Measurements from ENCODE around the gene CLEC16A. TPM values are rescaled to one million over a fixed set of nuclear protein-coding genes. Genes with fewer than 3 reads are reported as not detected.

The CLEC16A gene
- total RNA-seq, 3 donors from 2014 or later, result 20.0 to 35.3 (median 33.1) TPM

DNA sequence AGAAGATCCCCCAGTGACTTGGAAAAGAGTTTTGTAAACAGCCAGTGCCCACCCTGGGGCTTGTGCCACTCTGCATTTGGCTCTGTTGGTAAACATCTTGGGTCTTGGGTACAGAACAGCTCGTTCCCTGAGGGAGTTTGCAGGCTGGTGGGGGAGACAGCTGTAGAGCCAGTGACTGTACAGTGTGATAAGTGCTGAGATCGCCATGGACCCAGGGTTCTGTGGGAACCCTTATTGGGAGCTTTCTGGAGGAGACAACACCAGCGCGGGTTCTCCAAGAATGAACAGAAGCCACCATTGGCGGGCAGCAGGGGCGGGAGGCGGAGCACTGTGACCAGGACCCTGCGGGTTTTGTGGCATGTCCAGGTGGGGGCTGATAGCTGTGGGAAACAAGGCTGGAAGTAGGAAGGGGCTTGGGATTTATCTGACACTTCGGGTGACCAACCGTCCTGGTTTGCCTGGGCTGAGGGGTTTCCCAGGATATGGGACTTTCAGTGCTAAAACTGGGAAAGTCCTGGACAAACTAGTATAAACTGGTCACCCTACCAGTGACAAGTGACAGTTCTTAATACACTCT, 2.9 kb downstream of the CLEC16A start:
- peak overlapping the region; percentile 28 to 37 for H3K27ac ChIP-seq

DNA sequence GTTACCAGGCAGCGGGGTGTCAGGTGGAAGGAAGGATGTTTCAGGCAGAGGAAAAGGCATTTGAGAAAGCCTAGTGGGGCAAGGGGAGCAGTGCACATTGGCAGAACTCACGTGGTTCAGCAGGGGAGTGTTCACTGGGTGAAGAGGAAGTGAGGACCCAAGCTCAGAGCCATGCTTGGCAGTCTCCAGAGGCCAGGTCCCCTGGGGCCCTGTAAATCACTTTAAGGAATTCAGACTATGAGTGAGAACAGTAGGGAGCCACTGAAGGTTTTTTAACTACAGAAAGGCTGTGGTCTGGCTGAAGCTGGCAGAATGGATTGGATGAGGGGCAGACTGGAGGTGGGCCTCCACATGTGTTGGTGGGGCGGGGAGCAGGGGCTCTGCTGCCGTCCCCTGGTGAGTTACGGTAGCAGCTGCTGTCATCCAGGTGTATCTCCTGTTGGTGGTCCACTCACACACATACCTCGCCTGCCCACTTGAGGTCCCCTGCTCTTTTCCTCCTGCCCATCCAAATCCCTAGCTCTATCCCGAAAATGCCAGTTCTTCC, 5.1 kb downstream of the CLEC16A start:
- TF ChIP-seq, protein P1, sequence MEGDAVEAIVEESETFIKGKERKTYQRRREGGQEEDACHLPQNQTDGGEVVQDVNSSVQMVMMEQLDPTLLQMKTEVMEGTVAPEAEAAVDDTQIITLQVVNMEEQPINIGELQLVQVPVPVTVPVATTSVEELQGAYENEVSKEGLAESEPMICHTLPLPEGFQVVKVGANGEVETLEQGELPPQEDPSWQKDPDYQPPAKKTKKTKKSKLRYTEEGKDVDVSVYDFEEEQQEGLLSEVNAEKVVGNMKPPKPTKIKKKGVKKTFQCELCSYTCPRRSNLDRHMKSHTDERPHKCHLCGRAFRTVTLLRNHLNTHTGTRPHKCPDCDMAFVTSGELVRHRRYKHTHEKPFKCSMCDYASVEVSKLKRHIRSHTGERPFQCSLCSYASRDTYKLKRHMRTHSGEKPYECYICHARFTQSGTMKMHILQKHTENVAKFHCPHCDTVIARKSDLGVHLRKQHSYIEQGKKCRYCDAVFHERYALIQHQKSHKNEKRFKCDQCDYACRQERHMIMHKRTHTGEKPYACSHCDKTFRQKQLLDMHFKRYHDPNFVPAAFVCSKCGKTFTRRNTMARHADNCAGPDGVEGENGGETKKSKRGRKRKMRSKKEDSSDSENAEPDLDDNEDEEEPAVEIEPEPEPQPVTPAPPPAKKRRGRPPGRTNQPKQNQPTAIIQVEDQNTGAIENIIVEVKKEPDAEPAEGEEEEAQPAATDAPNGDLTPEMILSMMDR (IDR thresholded peaks at IDR 0.05), result peak in 1 of 3 donors; percentile 38
- no peak for TF ChIP-seq POLR2AphosphoS5 (IDR thresholded peaks at IDR 0.05)
- Histone ChIP-seq H3K27me3 (no peaks in the 10 kb centered on the region), H3K4me1 (peaks cover 0 to 15% of the 10 kb centered on the region in 2 donors), H3K36me3 (no peaks in the 10 kb centered on the region), H3K4me3 (no peak overlapping the region), H3K9me3 (no peaks in the 10 kb centered on the region), H3K27ac (peak overlapping the region; percentile 60)
- intact Hi-C loops (cut with DNase I; ENCODE audit: low total_unique reads), result no loop called here
- DNase-seq (ENCODE audit: low spot score in 2 of 2), result no peak

More for the DNA sequence above, 2.9 kb downstream of the CLEC16A start:
- Histone ChIP-seq H3K27me3 (no peaks in the 10 kb centered on the region), H3K4me1 (peaks cover 5 to 17% of the 10 kb centered on the region in 2 donors), H3K9me3 (no peaks in the 10 kb centered on the region), H3K4me3 (peak overlapping the region in 1 of 3 donors; percentile 94), H3K36me3 (no peaks in the 10 kb centered on the region)
- intact Hi-C loops (cut with DNase I; ENCODE audit: low total_unique reads), result no loop called here
- DNase-seq (ENCODE audit: low spot score in 2 of 2), result no peak
- TF ChIP-seq, protein P1 (IDR thresholded peaks at IDR 0.05), result no peak
- TF ChIP-seq POLR2AphosphoS5 (IDR thresholded peaks at IDR 0.05) (no peak), POLR2A (IDR thresholded peaks at IDR 0.05) (no peak)

- peaks cover 0 to 13% of the 10 kb centered on the region in 2 donors for H3K4me1 ChIP-seq
- H3K27me3 ChIP-seq, result no peaks in the 10 kb centered on the region
- intact Hi-C loops (cut with DNase I; ENCODE audit: low total_unique reads), result no loop called here
- H3K36me3 ChIP-seq, result no peaks in the 10 kb centered on the region
- no peak overlapping the region for H3K4me3 ChIP-seq
- no peak for DNase-seq (ENCODE audit: low spot score in 2 of 2)
- H3K27ac ChIP-seq, result peak overlapping the region in 1 of 2 donors; percentile 60
- no peaks in the 10 kb centered on the region for H3K9me3 ChIP-seq
- TF ChIP-seq POLR2A (IDR thresholded peaks at IDR 0.05) (no peak), POLR2AphosphoS5 (IDR thresholded peaks at IDR 0.05) (no peak)
- TF ChIP-seq, protein P1 (IDR thresholded peaks at IDR 0.05), result no peak
These were observed 6.0 kb downstream of the CLEC16A start for GRCh38 chr16:10950393-10950792.

DNA sequence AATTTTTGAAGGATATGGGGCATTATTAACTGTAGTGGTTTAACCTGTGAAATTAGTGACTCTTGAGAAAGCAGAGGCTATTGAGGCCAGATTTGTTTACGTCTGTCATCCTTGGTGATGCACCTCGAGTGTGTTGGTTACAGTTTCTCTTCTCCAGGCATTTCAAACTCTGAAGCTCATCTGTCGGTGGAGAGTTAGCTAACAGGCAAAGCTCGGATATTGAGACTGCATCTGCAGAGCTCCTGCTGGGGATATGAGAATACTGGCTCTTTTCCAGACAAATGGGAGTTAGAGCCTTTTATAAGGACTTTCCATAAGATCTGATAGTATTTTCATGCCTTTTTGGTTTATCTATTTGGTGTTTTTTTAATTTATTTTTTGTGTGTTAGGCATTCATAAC, 6.7 kb downstream of the CLEC16A start:
- Histone ChIP-seq H3K4me1 (peaks cover 0 to 7% of the 10 kb centered on the region in 2 donors), H3K36me3 (no peaks in the 10 kb centered on the region), H3K4me3 (no peak overlapping the region), H3K27ac (no peak overlapping the region), H3K9me3 (no peaks in the 10 kb centered on the region), H3K27me3 (no peaks in the 10 kb centered on the region)
- intact Hi-C loops (cut with DNase I; ENCODE audit: low total_unique reads), result no loop called here
- TF ChIP-seq POLR2AphosphoS5 (IDR thresholded peaks at IDR 0.05), result no peak
- TF ChIP-seq, protein P1 (IDR thresholded peaks at IDR 0.05), result no peak
- no peak for TF ChIP-seq POLR2A (IDR thresholded peaks at IDR 0.05)
- no peak for DNase-seq (ENCODE audit: low spot score in 2 of 2)

- no peaks in the 10 kb centered on the region for H3K36me3 ChIP-seq
- intact Hi-C loops (cut with DNase I; ENCODE audit: low total_unique reads), result no loop called here
- no peak overlapping the region for H3K4me3 ChIP-seq
- peaks cover 0 to 7% of the 10 kb centered on the region in 2 donors for H3K4me1 ChIP-seq
- no peaks in the 10 kb centered on the region for H3K27me3 ChIP-seq
- H3K27ac ChIP-seq, result no peak overlapping the region
- DNase-seq (ENCODE audit: low spot score in 2 of 2), result no peak
- no peaks in the 10 kb centered on the region for H3K9me3 ChIP-seq
- TF ChIP-seq POLR2AphosphoS5 (IDR thresholded peaks at IDR 0.05), result no peak
- TF ChIP-seq, protein P1 (IDR thresholded peaks at IDR 0.05), result no peak
- TF ChIP-seq POLR2A (IDR thresholded peaks at IDR 0.05), result no peak
These were observed 10.5 kb downstream of the CLEC16A start for GRCh38 chr16:10954903-10955302.

Data from breast epithelium (tissue), 4 donors.